Neural cell (in vitro differentiated cells): Measurements from ENCODE around the gene ZNF221. TPM values are rescaled to one million over a fixed set of nuclear protein-coding genes. Genes with fewer than 3 reads are reported as not detected.
"Not testable (repeated sequence)": the region's sequence is repeated elsewhere in the genome, so short reads cannot be mapped to it uniquely, and the experiment has no call there.

Source experiments
- H2AFZ ChIP-seq: fragments of 200-600, 300-800 bp; sonication (generic), shearing (Covaris generic); 2 replicates; pipeline ENCODE4 v1.6.0; 2014; ENCODE audit warnings: low read depth, mild to moderate bottlenecking, antibody characterized with exemption, low read length, moderate library complexity
- H3F3A ChIP-seq: fragments of 200-600 bp; shearing (Covaris generic); 2 replicates; pipeline ENCODE4 v1.6.1; 2016; ENCODE audit warnings: mild to moderate bottlenecking, moderate library complexity, mixed read lengths, antibody characterized with exemption, low read length; ENCODE audit not compliant: insufficient read depth, poor library complexity, severe bottlenecking
- H3K27ac ChIP-seq: fragments of 200-600, 300-800 bp; sonication (generic), shearing (Covaris generic); 2 replicates; pipeline ENCODE4 v1.5.1; 2014; ENCODE audit warnings: mild to moderate bottlenecking, low read length, moderate library complexity
- H3K27me3 ChIP-seq: fragments of 300-800, 200-600 bp; sonication (generic), shearing (Covaris generic); 2 replicates; pipeline ENCODE4 v1.6.0; 2014; ENCODE audit warnings: mild to moderate bottlenecking, low read depth, low read length, moderate library complexity; ENCODE audit not compliant: insufficient read depth
- H3K36me3 ChIP-seq: fragments of 300-800, 200-600 bp; sonication (generic), shearing (Covaris generic); 2 replicates; pipeline ENCODE4 v1.5.1; 2014; ENCODE audit warnings: mild to moderate bottlenecking, antibody characterized with exemption, low read length, moderate library complexity; ENCODE audit not compliant: insufficient read depth
- H3K4me2 ChIP-seq: fragments of 300-800, 200-600 bp; sonication (generic), shearing (Covaris generic); 2 replicates; pipeline ENCODE4 v1.6.0; 2014; ENCODE audit warnings: mild to moderate bottlenecking, low read length
- H3K4me3 ChIP-seq: fragments of 300-800, 200-600 bp; sonication (generic), shearing (Covaris generic); 2 replicates; pipeline ENCODE4 v1.5.1; 2014; ENCODE audit warnings: mild to moderate bottlenecking, low read length, moderate library complexity
- H3K79me2 ChIP-seq: fragments of 200-600 bp; shearing (Covaris generic); replicated peaks from 2 replicates; pipeline ENCODE4 v1.6.0; 2014; ENCODE audit warnings: mild to moderate bottlenecking, low read length, moderate library complexity; ENCODE audit not compliant: insufficient read depth
- H3K9ac ChIP-seq: fragments of 300-800, 200-600 bp; sonication (generic), shearing (Covaris generic); 2 replicates; pipeline ENCODE4 v1.6.1; 2016; ENCODE audit warnings: mild to moderate bottlenecking, low read length, mixed read lengths
- H3K9me2 ChIP-seq: fragments of 200-600 bp; shearing (Covaris generic); 2 replicates; pipeline ENCODE4 v1.6.1; 2016; ENCODE audit warnings: mild to moderate bottlenecking, low read length, mixed read lengths; ENCODE audit not compliant: insufficient read depth
- H3K9me3 ChIP-seq: fragments of 200-600, 300-800 bp; sonication (generic), shearing (Covaris generic); 2 replicates; pipeline ENCODE4 v1.6.1; 2016; ENCODE audit warnings: mild to moderate bottlenecking, mixed run types, low read length, moderate library complexity, mixed read lengths
- H4K20me1 ChIP-seq: fragments of 200-600 bp; shearing (Covaris generic); 2 replicates; pipeline ENCODE4 v1.6.1; 2016; ENCODE audit warnings: mild to moderate bottlenecking, mixed run types; ENCODE audit not compliant: insufficient read depth
- EP300 ChIP-seq: fragments of 450-650 bp; conservative IDR thresholded peaks from 2 replicates; pipeline ENCODE4 v1.6.1; 2014; ENCODE audit warnings: antibody characterized with exemption, mild to moderate bottlenecking, moderate library complexity; ENCODE audit not compliant: poor library complexity, severe bottlenecking
- EZH2 ChIP-seq: fragments of 200-600, 300-800 bp; shearing (Covaris generic), sonication (generic); IDR thresholded peaks from 2 replicates; pipeline ENCODE4 v1.6.1; 2014; ENCODE audit warnings: antibody characterized with exemption, low read length, borderline replicate concordance, mild to moderate bottlenecking; ENCODE audit not compliant: insufficient read depth, poor library complexity, severe bottlenecking
- POLR2AphosphoS5 ChIP-seq: IDR thresholded peaks from 2 replicates; pipeline ENCODE4 v1.6.1; 2012
- RAD21 ChIP-seq: fragments of 450-650 bp; conservative IDR thresholded peaks from 2 replicates; pipeline ENCODE4 v1.6.1; 2014; ENCODE audit warnings: antibody characterized with exemption, mild to moderate bottlenecking, moderate library complexity
- SMC3 ChIP-seq: fragments of 450-650 bp; conservative IDR thresholded peaks from 2 replicates; pipeline ENCODE4 v1.6.1; 2014; ENCODE audit warnings: antibody characterized with exemption, mild to moderate bottlenecking, moderate library complexity; ENCODE audit not compliant: poor library complexity
- TAF1 ChIP-seq: IDR thresholded peaks from 2 replicates; pipeline ENCODE4 v1.6.1; 2012; ENCODE audit warnings: low read depth
- polyA plus RNA-seq: library from polyadenylated mRNA; depleted of rRNA; stranded (reverse); fragments of >200 nt; gene quantifications from 2 replicates; pipeline ENCODE4 v1.2.3, GENCODE V29; 2014
- TF ChIP-seq, protein P1 (sequence below): IDR thresholded peaks from 2 replicates; pipeline ENCODE4 v1.6.1; 2012; ENCODE audit warnings: borderline replicate concordance
- TF ChIP-seq, protein P2 (sequence below): fragments of 450-650 bp; IDR thresholded peaks from 2 replicates; pipeline ENCODE4 v1.5.1; 2014; ENCODE audit warnings: antibody characterized with exemption, mild to moderate bottlenecking, moderate library complexity; ENCODE audit not compliant: poor library complexity, severe bottlenecking

ZNF221 gene
- polyA plus RNA-seq, 1 donor from 2014 or later: 7.4 TPM

DNA sequence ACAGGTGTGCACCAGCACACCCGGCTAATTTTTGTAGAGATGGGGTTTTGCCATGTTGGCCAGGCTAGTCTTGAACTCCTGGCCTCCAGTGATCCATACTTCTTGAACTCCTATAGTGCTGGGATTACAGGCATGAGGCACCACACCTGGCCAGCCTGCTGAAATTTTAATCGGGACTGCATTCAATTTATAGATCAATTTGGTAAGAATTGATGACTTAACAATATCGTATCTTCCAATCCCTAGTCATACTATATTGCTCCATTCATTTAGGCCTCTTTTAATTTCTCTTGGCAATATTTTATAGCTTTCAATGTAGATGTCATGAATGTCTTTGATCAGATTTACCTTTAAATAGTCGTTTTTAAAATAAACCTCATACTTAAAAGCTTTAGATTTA is 10.3 kb upstream of the ZNF221 start:
- H3K4me3 ChIP-seq: no peak overlapping the region

DNA sequence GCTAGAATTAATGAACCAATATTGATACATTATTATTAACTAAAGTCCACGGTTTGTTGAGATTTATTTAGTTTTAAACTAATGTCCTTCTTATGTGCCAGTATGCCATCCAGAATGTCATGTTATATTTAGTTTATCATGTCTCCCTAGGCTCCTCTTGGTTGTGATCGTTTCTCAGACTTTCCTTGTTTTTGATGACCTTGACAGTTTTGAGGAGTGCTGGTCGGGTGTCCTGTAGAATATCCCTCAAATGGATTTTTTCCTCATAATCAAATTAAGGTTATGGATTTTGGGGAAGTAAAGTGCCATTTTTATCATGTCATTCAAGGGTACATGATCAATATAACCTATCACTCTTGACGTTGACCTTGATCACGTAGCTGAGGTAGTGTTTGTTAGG is 9.8 kb upstream of the ZNF221 start:
- no peaks in the 10 kb centered on the region for H4K20me1 ChIP-seq
- H3K36me3 ChIP-seq: no peaks in the 10 kb centered on the region
- no peaks in the 10 kb centered on the region for H3K9me3 ChIP-seq
- no peaks in the 10 kb centered on the region for H3F3A ChIP-seq
- H3K9ac ChIP-seq: no peak overlapping the region
- no peak overlapping the region for H3K27ac ChIP-seq
- no peak for TF ChIP-seq RAD21
- TF ChIP-seq SMC3: no peak
- no peak for TF ChIP-seq EZH2
- TF ChIP-seq TAF1: no peak
- TF ChIP-seq, protein P1, sequence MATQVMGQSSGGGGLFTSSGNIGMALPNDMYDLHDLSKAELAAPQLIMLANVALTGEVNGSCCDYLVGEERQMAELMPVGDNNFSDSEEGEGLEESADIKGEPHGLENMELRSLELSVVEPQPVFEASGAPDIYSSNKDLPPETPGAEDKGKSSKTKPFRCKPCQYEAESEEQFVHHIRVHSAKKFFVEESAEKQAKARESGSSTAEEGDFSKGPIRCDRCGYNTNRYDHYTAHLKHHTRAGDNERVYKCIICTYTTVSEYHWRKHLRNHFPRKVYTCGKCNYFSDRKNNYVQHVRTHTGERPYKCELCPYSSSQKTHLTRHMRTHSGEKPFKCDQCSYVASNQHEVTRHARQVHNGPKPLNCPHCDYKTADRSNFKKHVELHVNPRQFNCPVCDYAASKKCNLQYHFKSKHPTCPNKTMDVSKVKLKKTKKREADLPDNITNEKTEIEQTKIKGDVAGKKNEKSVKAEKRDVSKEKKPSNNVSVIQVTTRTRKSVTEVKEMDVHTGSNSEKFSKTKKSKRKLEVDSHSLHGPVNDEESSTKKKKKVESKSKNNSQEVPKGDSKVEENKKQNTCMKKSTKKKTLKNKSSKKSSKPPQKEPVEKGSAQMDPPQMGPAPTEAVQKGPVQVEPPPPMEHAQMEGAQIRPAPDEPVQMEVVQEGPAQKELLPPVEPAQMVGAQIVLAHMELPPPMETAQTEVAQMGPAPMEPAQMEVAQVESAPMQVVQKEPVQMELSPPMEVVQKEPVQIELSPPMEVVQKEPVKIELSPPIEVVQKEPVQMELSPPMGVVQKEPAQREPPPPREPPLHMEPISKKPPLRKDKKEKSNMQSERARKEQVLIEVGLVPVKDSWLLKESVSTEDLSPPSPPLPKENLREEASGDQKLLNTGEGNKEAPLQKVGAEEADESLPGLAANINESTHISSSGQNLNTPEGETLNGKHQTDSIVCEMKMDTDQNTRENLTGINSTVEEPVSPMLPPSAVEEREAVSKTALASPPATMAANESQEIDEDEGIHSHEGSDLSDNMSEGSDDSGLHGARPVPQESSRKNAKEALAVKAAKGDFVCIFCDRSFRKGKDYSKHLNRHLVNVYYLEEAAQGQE: no peak
- no peak for TF ChIP-seq EP300
- TF ChIP-seq POLR2AphosphoS5: no peak
- TF ChIP-seq, protein P2, sequence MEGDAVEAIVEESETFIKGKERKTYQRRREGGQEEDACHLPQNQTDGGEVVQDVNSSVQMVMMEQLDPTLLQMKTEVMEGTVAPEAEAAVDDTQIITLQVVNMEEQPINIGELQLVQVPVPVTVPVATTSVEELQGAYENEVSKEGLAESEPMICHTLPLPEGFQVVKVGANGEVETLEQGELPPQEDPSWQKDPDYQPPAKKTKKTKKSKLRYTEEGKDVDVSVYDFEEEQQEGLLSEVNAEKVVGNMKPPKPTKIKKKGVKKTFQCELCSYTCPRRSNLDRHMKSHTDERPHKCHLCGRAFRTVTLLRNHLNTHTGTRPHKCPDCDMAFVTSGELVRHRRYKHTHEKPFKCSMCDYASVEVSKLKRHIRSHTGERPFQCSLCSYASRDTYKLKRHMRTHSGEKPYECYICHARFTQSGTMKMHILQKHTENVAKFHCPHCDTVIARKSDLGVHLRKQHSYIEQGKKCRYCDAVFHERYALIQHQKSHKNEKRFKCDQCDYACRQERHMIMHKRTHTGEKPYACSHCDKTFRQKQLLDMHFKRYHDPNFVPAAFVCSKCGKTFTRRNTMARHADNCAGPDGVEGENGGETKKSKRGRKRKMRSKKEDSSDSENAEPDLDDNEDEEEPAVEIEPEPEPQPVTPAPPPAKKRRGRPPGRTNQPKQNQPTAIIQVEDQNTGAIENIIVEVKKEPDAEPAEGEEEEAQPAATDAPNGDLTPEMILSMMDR: no peak
- H3K79me2 ChIP-seq: no peaks in the 10 kb centered on the region
- H3K9me2 ChIP-seq: no peaks in the 10 kb centered on the region
- no peak overlapping the region for H2AFZ ChIP-seq
- no peak overlapping the region for H3K4me2 ChIP-seq
- H3K4me3 ChIP-seq: no peak overlapping the region
- H3K27me3 ChIP-seq: no peaks in the 10 kb centered on the region

More for the DNA sequence above, 10.3 kb upstream of the ZNF221 start:
- no peak overlapping the region for H3K27ac ChIP-seq
- H4K20me1 ChIP-seq: no peaks in the 10 kb centered on the region
- H2AFZ ChIP-seq: no peak overlapping the region
- H3K4me2 ChIP-seq: no peak overlapping the region
- TF ChIP-seq, protein P2: no peak
- TF ChIP-seq EZH2: no peak
- TF ChIP-seq POLR2AphosphoS5: no peak
- no peak for TF ChIP-seq EP300
- TF ChIP-seq RAD21: no peak
- TF ChIP-seq SMC3: no peak
- no peaks in the 10 kb centered on the region for H3K36me3 ChIP-seq
- no peaks in the 10 kb centered on the region for H3K9me2 ChIP-seq
- no peaks in the 10 kb centered on the region for H3K27me3 ChIP-seq
- no peaks in the 10 kb centered on the region for H3F3A ChIP-seq
- no peaks in the 10 kb centered on the region for H3K79me2 ChIP-seq
- H3K9ac ChIP-seq: no peak overlapping the region
- no peaks in the 10 kb centered on the region for H3K9me3 ChIP-seq

DNA sequence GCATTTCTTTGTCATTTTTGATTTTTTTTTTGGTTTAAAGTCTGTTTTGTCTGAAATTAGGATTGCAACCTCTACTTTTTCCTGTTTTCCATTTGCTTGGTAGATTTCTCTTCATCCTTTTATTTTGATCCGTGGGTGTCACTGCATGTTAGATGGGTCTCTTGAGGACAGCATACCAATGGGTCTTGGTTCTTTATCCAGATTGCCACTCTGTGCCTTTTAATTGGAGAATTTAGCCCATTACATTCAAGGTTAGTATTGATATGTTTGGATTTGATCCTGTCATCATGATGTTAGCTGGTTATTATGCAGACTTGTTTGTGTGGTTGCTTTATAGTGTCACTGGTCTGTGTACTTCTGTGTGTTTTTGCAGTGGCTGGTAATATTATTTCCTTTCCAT is 3.6 kb upstream of the ZNF221 start:
- not testable (repeated sequence) for H4K20me1 ChIP-seq, H3F3A ChIP-seq, H3K79me2 ChIP-seq, H3K9me3 ChIP-seq, H3K9me2 ChIP-seq, H2AFZ ChIP-seq, H3K4me3 ChIP-seq, H3K4me2 ChIP-seq, H3K9ac ChIP-seq, H3K27ac ChIP-seq, H3K36me3 ChIP-seq, H3K27me3 ChIP-seq

DNA sequence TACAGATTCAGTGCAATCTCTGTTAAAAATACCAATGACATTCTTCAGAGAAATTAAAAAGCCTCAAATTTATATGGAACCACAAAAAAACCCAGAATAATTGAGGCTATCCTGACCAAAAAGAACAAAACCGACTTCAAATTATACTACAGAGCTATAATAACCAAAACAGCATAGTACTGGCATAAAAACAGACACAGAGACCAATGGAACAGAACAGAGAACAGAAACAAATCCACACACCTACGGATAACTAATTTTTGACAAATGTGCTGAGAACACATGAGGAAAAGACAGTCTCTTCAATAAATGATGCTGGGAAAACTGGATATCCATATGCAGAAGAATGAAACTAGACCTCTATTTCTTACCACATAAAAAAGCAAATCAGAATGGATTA is 1.2 kb upstream of the ZNF221 start:
- not testable (repeated sequence) for H3F3A ChIP-seq, H3K4me3 ChIP-seq, H3K27me3 ChIP-seq, H3K9me3 ChIP-seq, H2AFZ ChIP-seq, H3K4me2 ChIP-seq, H3K9me2 ChIP-seq, H3K79me2 ChIP-seq, H4K20me1 ChIP-seq, H3K9ac ChIP-seq, H3K27ac ChIP-seq, H3K36me3 ChIP-seq
